Fibroblast of lung (primary cell): ENCODE results near the gene CD276. TPM values are rescaled to one million over a fixed set of nuclear protein-coding genes. Genes with fewer than 3 reads are reported as not detected.

ENCODE experiments used
- DNase-seq, 2 donors: peaks; one replicate each; pipeline versions ENCODE4 v3.0.0 to v3.0.0-alpha.2; 2010; ENCODE audit warnings: low read depth in 2 of 2
- H2AFZ ChIP-seq: 2 replicates; pipeline ENCODE4 v1.5.1; 2012; ENCODE audit warnings: low read length, control low read depth, inconsistent platforms
- H3K27ac ChIP-seq: 2 replicates; pipeline ENCODE4 v1.5.1; 2011; ENCODE audit warnings: low read length, control low read depth; ENCODE audit not compliant: insufficient read depth
- H3K27me3 ChIP-seq: 2 replicates; pipeline ENCODE4 v1.5.1; 2011; ENCODE audit warnings: mild to moderate bottlenecking, low read length; ENCODE audit not compliant: control insufficient read depth, insufficient read depth
- H3K36me3 ChIP-seq: 2 replicates; pipeline ENCODE4 v1.5.1; 2011; ENCODE audit warnings: low read length; ENCODE audit not compliant: control insufficient read depth, insufficient read depth
- H3K4me1 ChIP-seq: 2 replicates; pipeline ENCODE4 v1.5.1; 2011; ENCODE audit warnings: low read length; ENCODE audit not compliant: control insufficient read depth, insufficient read depth; ENCODE audit errors: extremely low read depth
- H3K4me2 ChIP-seq: 2 replicates; pipeline ENCODE4 v1.5.1; 2011; ENCODE audit warnings: low read length, control low read depth; ENCODE audit not compliant: insufficient read depth; ENCODE audit errors: extremely low read depth
- H3K4me3 ChIP-seq, 4 experiments: fragments of 200-600 bp in 1 of 4; sonication (generic) in 1 of 4; replicated peaks in 1 of 4; 2 replicates each; pipeline ENCODE4 v1.5.1; 2011 to 2016; ENCODE audit warnings: low read length in 4 of 4, low read depth in 3 of 4, mild to moderate bottlenecking in 3 of 4, control low read depth in 2 of 4, inconsistent platforms in 1 of 4, mixed read lengths in 1 of 4; ENCODE audit not compliant: insufficient read depth in 1 of 4; ENCODE audit errors: control extremely low read depth in 1 of 4
- H3K79me2 ChIP-seq: 2 replicates; pipeline ENCODE4 v1.5.1; 2012; ENCODE audit warnings: mild to moderate bottlenecking, low read length, inconsistent platforms; ENCODE audit not compliant: control insufficient read depth, insufficient read depth
- H3K9ac ChIP-seq: 2 replicates; pipeline ENCODE4 v1.5.1; 2011; ENCODE audit warnings: mild to moderate bottlenecking, low read length, control low read depth; ENCODE audit not compliant: insufficient read depth
- H3K9me3 ChIP-seq: 2 replicates; pipeline ENCODE4 v1.5.1; 2012; ENCODE audit warnings: low read depth, low read length; ENCODE audit not compliant: control insufficient read depth, insufficient read depth
- H4K20me1 ChIP-seq: 2 replicates; pipeline ENCODE4 v1.5.1; 2011; ENCODE audit warnings: low read length; ENCODE audit not compliant: control insufficient read depth, insufficient read depth; ENCODE audit errors: extremely low read depth
- CTCF ChIP-seq, 2 donors: IDR thresholded peaks in 1 of 2; conservative IDR thresholded peaks in 1 of 2; 1 replicate in 1 of 2; 2 replicates in 1 of 2; pipeline ENCODE4 v1.5.1; 2011 to 2012; ENCODE audit warnings: low read length in 2 of 2, control low read depth in 1 of 2, inconsistent platforms in 1 of 2, low read depth in 1 of 2, mild to moderate bottlenecking in 1 of 2
- EZH2 ChIP-seq: IDR thresholded peaks from 2 replicates; pipeline ENCODE4 v1.5.1; 2012; ENCODE audit warnings: low read length, control low read depth, mild to moderate bottlenecking; ENCODE audit errors: missing control alignments
- polyA plus RNA-seq, 2 donors: library from polyadenylated mRNA; depleted of rRNA in 1 of 2; stranded (reverse) in 1 of 2; unstranded in 1 of 2; fragments of >200 nt; gene quantifications; 2 replicates each; pipeline ENCODE4 v1.2.1, GENCODE V29; 2011 to 2012; ENCODE audit warnings: missing spikeins in 1 of 2
- total RNA-seq: library from RNA; depleted of rRNA; stranded (reverse); fragments of >200 nt; gene quantifications from 2 replicates; pipeline ENCODE4 v1.2.1, GENCODE V29; 2014

Gene CD276
- total and polyA plus RNA-seq, 2 donors (not counting 1 experiment from before 2014, with no cell fraction given), result 88.5 to 103 TPM

- H3K4me1 ChIP-seq, result no peaks in the 10 kb centered on the region
- TF ChIP-seq EZH2 (no peak), CTCF (conservative IDR thresholded peaks at IDR 0.05 in 1 of 2, IDR thresholded peaks at IDR 0.05 in 1 of 2; ENCODE audit: low read depth in 1 of 2, low read length in 2 of 2) (no peak)
- H3K27me3 ChIP-seq, result peaks cover 8% of the 10 kb centered on the region
- H3K36me3 ChIP-seq, result no peaks in the 10 kb centered on the region
- no peaks in the 10 kb centered on the region for H3K79me2 ChIP-seq
- H4K20me1 ChIP-seq, result no peaks in the 10 kb centered on the region
- no peak overlapping the region for H3K4me2 ChIP-seq
- no peak overlapping the region for H3K9ac ChIP-seq
- DNase-seq, result no peak
- no peak overlapping the region for H2AFZ ChIP-seq
- no peaks in the 10 kb centered on the region for H3K9me3 ChIP-seq
- no peak overlapping the region for H3K27ac ChIP-seq
- H3K4me3 ChIP-seq, result no peak overlapping the region
These were observed 62.1 kb downstream of the CD276 start for GRCh38 chr15:73746261-73746660.

GRCh38 chr15:73746883-73747282 is 62.7 kb downstream of the CD276 start:
- no peak overlapping the region for H3K4me2 ChIP-seq
- TF ChIP-seq CTCF (conservative IDR thresholded peaks at IDR 0.05 in 1 of 2, IDR thresholded peaks at IDR 0.05 in 1 of 2; ENCODE audit: low read depth in 1 of 2, low read length in 2 of 2) (no peak), EZH2 (no peak)
- H4K20me1 ChIP-seq, result no peaks in the 10 kb centered on the region
- H3K36me3 ChIP-seq, result no peaks in the 10 kb centered on the region
- H3K27ac ChIP-seq, result no peak overlapping the region
- no peak overlapping the region for H3K9ac ChIP-seq
- no peaks in the 10 kb centered on the region for H3K4me1 ChIP-seq
- no peak overlapping the region for H2AFZ ChIP-seq
- H3K4me3 ChIP-seq, result no peak overlapping the region
- no peaks in the 10 kb centered on the region for H3K79me2 ChIP-seq
- peaks cover 13% of the 10 kb centered on the region for H3K27me3 ChIP-seq
- H3K9me3 ChIP-seq, result no peaks in the 10 kb centered on the region
- peak in 1 of 2 donors; percentile 11 for DNase-seq

- TF ChIP-seq CTCF (conservative IDR thresholded peaks at IDR 0.05 in 1 of 2, IDR thresholded peaks at IDR 0.05 in 1 of 2; ENCODE audit: low read depth in 1 of 2, low read length in 2 of 2), result no peak
- peaks cover 17% of the 10 kb centered on the region for H3K27me3 ChIP-seq
These were observed 63.8 kb downstream of the CD276 start for GRCh38 chr15:73747847-73748590.

More at GRCh38 chr15:73747847-73748590, 63.8 kb downstream of the CD276 start:
- H3K4me3 ChIP-seq, result no peak overlapping the region
- no peak overlapping the region for H3K9ac ChIP-seq
- no peaks in the 10 kb centered on the region for H3K36me3 ChIP-seq
- H3K79me2 ChIP-seq, result no peaks in the 10 kb centered on the region
- no peak overlapping the region for H2AFZ ChIP-seq
- no peak for DNase-seq
- H4K20me1 ChIP-seq, result no peaks in the 10 kb centered on the region
- H3K4me1 ChIP-seq, result no peaks in the 10 kb centered on the region
- no peaks in the 10 kb centered on the region for H3K9me3 ChIP-seq
- no peak overlapping the region for H3K27ac ChIP-seq
- H3K4me2 ChIP-seq, result no peak overlapping the region
